ENCODE results near the gene OR7G1.

DNA sequence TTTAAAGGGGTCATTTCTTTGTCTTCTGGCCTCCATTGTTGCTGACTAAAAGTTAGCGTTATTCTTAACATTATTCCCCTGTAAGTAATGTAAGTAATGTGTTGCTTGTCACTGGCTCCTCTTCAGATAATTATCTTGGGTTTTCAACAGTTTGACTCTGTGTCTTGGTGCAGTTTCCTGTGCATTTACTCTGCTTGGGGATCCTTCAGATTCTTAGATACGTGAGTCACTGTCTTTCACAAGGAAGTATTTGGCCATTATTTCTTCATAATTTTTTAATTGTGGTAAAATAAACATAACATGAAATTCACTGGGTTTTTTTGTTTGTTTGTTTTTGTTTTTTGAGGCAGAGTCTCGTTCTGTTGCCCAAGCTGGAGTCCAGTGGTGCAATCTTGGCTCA, 49.7 kb upstream of the OR7G1 start:
- TF ChIP-seq, protein P1, sequence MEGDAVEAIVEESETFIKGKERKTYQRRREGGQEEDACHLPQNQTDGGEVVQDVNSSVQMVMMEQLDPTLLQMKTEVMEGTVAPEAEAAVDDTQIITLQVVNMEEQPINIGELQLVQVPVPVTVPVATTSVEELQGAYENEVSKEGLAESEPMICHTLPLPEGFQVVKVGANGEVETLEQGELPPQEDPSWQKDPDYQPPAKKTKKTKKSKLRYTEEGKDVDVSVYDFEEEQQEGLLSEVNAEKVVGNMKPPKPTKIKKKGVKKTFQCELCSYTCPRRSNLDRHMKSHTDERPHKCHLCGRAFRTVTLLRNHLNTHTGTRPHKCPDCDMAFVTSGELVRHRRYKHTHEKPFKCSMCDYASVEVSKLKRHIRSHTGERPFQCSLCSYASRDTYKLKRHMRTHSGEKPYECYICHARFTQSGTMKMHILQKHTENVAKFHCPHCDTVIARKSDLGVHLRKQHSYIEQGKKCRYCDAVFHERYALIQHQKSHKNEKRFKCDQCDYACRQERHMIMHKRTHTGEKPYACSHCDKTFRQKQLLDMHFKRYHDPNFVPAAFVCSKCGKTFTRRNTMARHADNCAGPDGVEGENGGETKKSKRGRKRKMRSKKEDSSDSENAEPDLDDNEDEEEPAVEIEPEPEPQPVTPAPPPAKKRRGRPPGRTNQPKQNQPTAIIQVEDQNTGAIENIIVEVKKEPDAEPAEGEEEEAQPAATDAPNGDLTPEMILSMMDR (IDR thresholded peaks at IDR 0.05): no peak
- TF ChIP-seq POLR2A (IDR thresholded peaks at IDR 0.05): no peak
